Memory B cell (primary cell): ENCODE measurements around the gene LTA4H.

Source experiments
- ATAC-seq: fragments of 150-1000 bp; cut with Tn5 transposase; 2 replicates; pipeline ENCODE4 v1.10.0; 2021; ENCODE audit warnings: low read depth, mild to moderate bottlenecking, moderate library complexity
- DNase-seq, 2 donors: peaks; one replicate each; pipeline ENCODE4 v3.0.0; 2022; ENCODE audit warnings: low spot score in 2 of 2
- H3K27ac Mint-ChIP-seq: one replicate; pipeline ENCODE4 v1.8.0; 2022; ENCODE audit warnings: mild to moderate bottlenecking, moderate library complexity, mixed read lengths
- H3K27me3 Mint-ChIP-seq: one replicate; pipeline ENCODE4 v1.8.0; 2022; ENCODE audit warnings: mixed read lengths
- H3K36me3 Mint-ChIP-seq: one replicate; pipeline ENCODE4 v1.8.0; 2022; ENCODE audit warnings: mild to moderate bottlenecking, mixed read lengths
- H3K4me1 Mint-ChIP-seq: one replicate; pipeline ENCODE4 v1.8.0; 2022; ENCODE audit warnings: mixed read lengths
- H3K4me3 Mint-ChIP-seq: one replicate; pipeline ENCODE4 v1.8.0; 2022; ENCODE audit warnings: mild to moderate bottlenecking, moderate library complexity, mixed read lengths
- H3K9me3 Mint-ChIP-seq: one replicate; pipeline ENCODE4 v1.8.0; 2022; ENCODE audit warnings: mixed read lengths

LTA4H gene

GRCh38 chr12:95997911-95998510, 37.4 kb downstream of the LTA4H start:
- Mint-ChIP-seq H3K36me3 (peaks cover 24% of the 10 kb centered on the region), H3K27me3 (no peaks in the 10 kb centered on the region), H3K9me3 (no peaks in the 10 kb centered on the region), H3K27ac (no peak overlapping the region), H3K4me3 (no peak overlapping the region), H3K4me1 (peaks cover 10% of the 10 kb centered on the region)
- ATAC-seq, result no peak
- DNase-seq, result no peak

- Mint-ChIP-seq H3K36me3 (peaks cover 24% of the 10 kb centered on the region), H3K27me3 (no peaks in the 10 kb centered on the region), H3K9me3 (no peaks in the 10 kb centered on the region), H3K4me3 (no peak overlapping the region), H3K27ac (no peak overlapping the region), H3K4me1 (peaks cover 10% of the 10 kb centered on the region)
- ATAC-seq (no peak), DNase-seq (no peak)
These were observed 38.1 kb downstream of the LTA4H start for GRCh38 chr12:95997276-95997675.

GRCh38 chr12:95996034-95996658, 39.2 kb downstream of the LTA4H start, which contains the start of gene HAL:
Gene HAL, minus strand, starts transcription at chr12:95996344. Its CDS starts 434 bp downstream, at chr12:95995910.
- H3K27me3 Mint-ChIP-seq, result no peaks in the 10 kb centered on the region
- H3K27ac Mint-ChIP-seq, result no peak within 1 kb of the TSS
- peaks cover 24% of the 10 kb centered on the region for H3K36me3 Mint-ChIP-seq
- no peak for DNase-seq
- no peak for ATAC-seq
- no peak within 1 kb of the TSS for H3K4me3 Mint-ChIP-seq
- H3K9me3 Mint-ChIP-seq, result no peaks in the 10 kb centered on the region
- peaks cover 10% of the 10 kb centered on the region for H3K4me1 Mint-ChIP-seq

DNA sequence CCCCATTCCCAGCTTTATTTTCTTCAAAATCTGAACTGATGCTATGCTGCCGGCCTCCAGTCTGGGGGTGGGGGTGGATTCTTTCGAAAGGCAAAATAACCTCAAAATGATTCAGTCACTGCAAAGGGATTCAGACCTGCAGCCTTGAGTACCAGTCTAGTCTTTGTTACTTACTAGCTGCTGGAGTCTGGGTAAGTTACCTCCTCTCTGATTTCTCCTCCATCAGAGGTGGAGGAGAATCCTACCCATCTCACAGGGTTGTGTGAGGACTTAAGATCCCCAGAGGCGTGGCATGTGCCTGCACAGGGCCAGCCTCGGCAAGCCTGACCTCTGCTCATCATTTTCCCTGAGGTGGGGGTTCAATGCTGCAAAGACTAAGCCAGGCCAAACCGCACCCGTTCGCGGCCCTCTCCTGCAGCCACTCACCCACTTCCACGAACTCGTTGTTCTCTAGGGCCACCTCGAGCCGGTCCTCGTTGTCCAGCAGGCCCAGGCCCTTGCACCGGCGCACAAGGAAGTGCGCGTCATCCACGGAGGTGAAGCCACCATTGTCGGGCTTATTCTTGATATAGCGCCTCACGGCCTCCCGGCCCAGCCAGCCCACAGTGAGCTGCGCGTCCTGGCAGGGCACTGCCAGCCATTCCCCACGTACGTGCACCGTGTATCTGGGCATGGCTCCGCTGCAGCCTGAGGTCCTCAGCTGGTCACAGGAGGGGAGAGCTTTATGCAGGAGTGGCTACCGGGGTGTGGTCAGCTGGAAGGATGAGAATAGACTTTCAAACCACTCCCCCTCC, 40.0 kb downstream of the LTA4H start:
- Mint-ChIP-seq H3K4me1 (peaks cover 10% of the 10 kb centered on the region), H3K27me3 (no peaks in the 10 kb centered on the region)
- no peak for ATAC-seq

GRCh38 chr12:95994476-95994875, 40.9 kb downstream of the LTA4H start:
- Mint-ChIP-seq H3K27ac (no peak overlapping the region), H3K27me3 (no peaks in the 10 kb centered on the region), H3K9me3 (no peaks in the 10 kb centered on the region), H3K4me1 (peaks cover 10% of the 10 kb centered on the region), H3K36me3 (peaks cover 17% of the 10 kb centered on the region), H3K4me3 (no peak overlapping the region)
- DNase-seq, result no peak
- no peak for ATAC-seq

More for the DNA sequence above, 40.0 kb downstream of the LTA4H start:
- no peak overlapping the region for H3K4me3 Mint-ChIP-seq
- H3K27ac Mint-ChIP-seq, result no peak overlapping the region
- peaks cover 21% of the 10 kb centered on the region for H3K36me3 Mint-ChIP-seq
- no peaks in the 10 kb centered on the region for H3K9me3 Mint-ChIP-seq
- DNase-seq, result no peak

DNA sequence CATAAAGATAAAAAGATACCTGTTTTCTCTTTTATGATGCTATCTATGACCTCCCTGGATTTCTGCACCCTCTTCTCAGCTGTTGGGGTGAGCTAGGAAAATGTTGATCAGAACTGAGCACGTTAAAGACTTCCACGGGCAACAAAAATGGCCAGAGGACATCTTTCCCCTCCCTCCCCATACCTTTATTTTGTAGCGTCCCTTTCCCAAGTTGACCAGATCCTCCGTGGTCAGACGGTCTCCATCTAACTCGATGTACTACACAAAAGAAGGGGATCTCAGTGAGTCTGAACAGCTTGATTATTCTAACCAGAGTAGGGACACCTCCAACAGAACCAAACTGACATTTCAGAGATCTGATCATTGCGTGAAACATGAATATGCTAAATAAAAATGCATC, 41.5 kb downstream of the LTA4H start:
- peaks cover 18% of the 10 kb centered on the region for H3K36me3 Mint-ChIP-seq
- no peak overlapping the region for H3K27ac Mint-ChIP-seq
- H3K9me3 Mint-ChIP-seq, result no peaks in the 10 kb centered on the region
- peaks cover 9% of the 10 kb centered on the region for H3K4me1 Mint-ChIP-seq
- H3K27me3 Mint-ChIP-seq, result no peaks in the 10 kb centered on the region
- DNase-seq, result no peak
- no peak for ATAC-seq
- H3K4me3 Mint-ChIP-seq, result no peak overlapping the region

DNA sequence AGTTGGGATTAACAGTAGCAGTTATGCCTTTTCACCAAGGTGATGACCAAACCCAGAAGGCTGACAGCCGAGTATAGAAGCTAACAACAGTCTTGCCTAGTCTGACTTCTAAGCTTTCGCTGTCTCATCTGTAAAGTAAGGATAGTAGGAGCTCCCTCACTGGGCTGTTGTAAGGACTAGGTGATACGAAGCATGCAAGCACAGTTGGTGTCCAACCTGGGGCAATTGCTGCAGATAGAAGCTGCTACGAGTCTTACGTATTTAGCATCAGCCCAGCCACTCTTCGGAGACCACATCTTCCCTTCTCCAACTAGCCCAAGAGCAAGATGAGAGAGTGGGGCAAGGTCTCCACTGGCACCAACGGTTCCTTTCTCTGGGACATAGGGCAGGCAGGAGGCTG, 45.3 kb downstream of the LTA4H start:
- ATAC-seq (no peak), DNase-seq (no peak)
- Mint-ChIP-seq H3K27me3 (no peaks in the 10 kb centered on the region), H3K27ac (no peak overlapping the region), H3K4me1 (peaks cover 3% of the 10 kb centered on the region), H3K4me3 (no peak overlapping the region), H3K9me3 (no peaks in the 10 kb centered on the region), H3K36me3 (peaks cover 20% of the 10 kb centered on the region)

- Mint-ChIP-seq H3K27me3 (no peaks in the 10 kb centered on the region), H3K9me3 (no peaks in the 10 kb centered on the region), H3K36me3 (peaks cover 17% of the 10 kb centered on the region), H3K4me1 (peaks cover 3% of the 10 kb centered on the region), H3K27ac (no peak overlapping the region), H3K4me3 (no peak overlapping the region)
- DNase-seq (no peak), ATAC-seq (no peak)
These were observed 45.8 kb downstream of the LTA4H start for GRCh38 chr12:95989504-95990123.

GRCh38 chr12:95988506-95989275, 46.7 kb downstream of the LTA4H start:
- no peaks in the 10 kb centered on the region for H3K27me3 Mint-ChIP-seq
- ATAC-seq (no peak), DNase-seq (no peak)
- peaks cover 17% of the 10 kb centered on the region for H3K36me3 Mint-ChIP-seq
- peaks cover 3% of the 10 kb centered on the region for H3K4me1 Mint-ChIP-seq
- no peak overlapping the region for H3K4me3 Mint-ChIP-seq
- H3K27ac Mint-ChIP-seq, result no peak overlapping the region
- H3K9me3 Mint-ChIP-seq, result no peaks in the 10 kb centered on the region

DNA sequence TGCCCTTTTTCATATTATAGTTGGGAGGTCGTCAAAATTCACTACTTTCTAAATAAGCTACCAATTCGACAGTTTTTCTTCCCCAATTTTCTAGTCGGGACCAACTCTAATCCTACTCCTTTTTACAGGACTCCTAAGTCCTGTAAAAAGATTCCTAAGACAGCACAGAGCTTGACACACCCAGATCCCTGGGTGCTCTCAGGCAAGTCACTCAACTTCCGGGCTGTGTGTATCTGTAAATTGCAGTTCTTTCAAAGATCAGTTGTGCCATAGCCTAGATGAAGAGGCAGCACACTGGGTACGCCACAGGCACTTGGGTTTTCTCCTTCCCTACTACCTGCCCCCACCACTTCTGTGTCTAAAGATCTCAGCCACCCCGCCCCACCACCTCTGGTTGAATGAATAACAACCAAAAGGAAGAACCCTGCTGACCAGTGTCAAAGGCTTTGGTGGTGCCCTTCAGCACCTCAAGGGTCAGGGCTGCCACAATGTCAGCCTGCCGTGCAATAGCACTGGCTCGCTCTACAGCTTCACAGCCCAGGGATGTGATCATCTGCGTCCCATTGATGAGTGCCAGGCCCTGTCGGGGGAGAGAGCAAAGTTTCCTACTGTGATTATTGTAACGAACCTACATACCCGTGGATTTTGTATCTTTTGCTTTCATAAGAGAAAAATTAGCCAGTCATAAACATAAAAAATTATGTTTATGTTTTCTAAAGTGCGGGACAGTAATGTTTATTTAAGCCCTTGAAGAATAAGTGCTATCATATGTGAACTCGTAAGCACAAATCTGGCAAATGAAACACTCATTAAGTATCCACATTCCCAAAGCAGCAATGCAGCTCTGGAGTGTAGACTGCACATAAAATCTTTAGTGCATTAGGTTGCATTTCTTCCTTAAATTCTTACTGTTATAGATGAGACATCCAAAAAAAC, 48.5 kb downstream of the LTA4H start:
- Mint-ChIP-seq H3K4me1 (peaks cover 3% of the 10 kb centered on the region), H3K4me3 (no peak overlapping the region), H3K36me3 (peaks cover 8% of the 10 kb centered on the region), H3K27ac (no peak overlapping the region), H3K27me3 (no peaks in the 10 kb centered on the region), H3K9me3 (no peaks in the 10 kb centered on the region)
- DNase-seq (no peak), ATAC-seq (no peak)

- Mint-ChIP-seq H3K36me3 (peaks cover 6% of the 10 kb centered on the region), H3K27me3 (no peaks in the 10 kb centered on the region)
These were observed 50.7 kb downstream of the LTA4H start for GRCh38 chr12:95984682-95985081.

GRCh38 chr12:95982602-95983001, 52.8 kb downstream of the LTA4H start:
- no peaks in the 10 kb centered on the region for H3K4me1 Mint-ChIP-seq
- H3K27me3 Mint-ChIP-seq, result no peaks in the 10 kb centered on the region
- no peaks in the 10 kb centered on the region for H3K9me3 Mint-ChIP-seq
- no peak overlapping the region for H3K4me3 Mint-ChIP-seq
- peaks cover 2% of the 10 kb centered on the region for H3K36me3 Mint-ChIP-seq
- no peak for ATAC-seq
- no peak for DNase-seq
- no peak overlapping the region for H3K27ac Mint-ChIP-seq

More at GRCh38 chr12:95984682-95985081, 50.7 kb downstream of the LTA4H start:
- H3K4me3 Mint-ChIP-seq, result no peak overlapping the region
- ATAC-seq (no peak), DNase-seq (no peak)
- H3K27ac Mint-ChIP-seq, result no peak overlapping the region
- H3K9me3 Mint-ChIP-seq, result no peaks in the 10 kb centered on the region
- H3K4me1 Mint-ChIP-seq, result peaks cover 3% of the 10 kb centered on the region

GRCh38 chr12:95980437-95980836, 55.0 kb downstream of the LTA4H start:
- H3K27ac Mint-ChIP-seq, result no peak overlapping the region
- ATAC-seq (no peak), DNase-seq (no peak)
- no peak overlapping the region for H3K4me3 Mint-ChIP-seq
- H3K27me3 Mint-ChIP-seq, result no peaks in the 10 kb centered on the region
- no peaks in the 10 kb centered on the region for H3K9me3 Mint-ChIP-seq
- H3K4me1 Mint-ChIP-seq, result no peaks in the 10 kb centered on the region
- H3K36me3 Mint-ChIP-seq, result no peaks in the 10 kb centered on the region
